ENCODE measurements around the gene EVI5. TPM values are rescaled to one million over a fixed set of nuclear protein-coding genes. Genes with fewer than 3 reads are reported as not detected.

Gene EVI5
- total RNA-seq (10 to 100 TPM; 16.7 to 34.6 (median 27.3) TPM), polyA plus RNA-seq (10 to 100 TPM in 1 of 2 donors, 1 to 10 TPM in 1; 3.5 to 14.3 TPM)
- long read RNA-seq, donor 1, partial matches to known transcripts = 0 of 7 reads
- long read RNA-seq, donor 1, other reads (novel, unspliced or antisense) = 7 of 7 reads
- long read RNA-seq, donor 2, partial matches to known transcripts = 10 of 25 reads
- long read RNA-seq, donor 2, other reads (novel, unspliced or antisense) = 15 of 25 reads
- long read RNA-seq, donor 3, partial matches to known transcripts = 5 of 11 reads
- long read RNA-seq, donor 3, other reads (novel, unspliced or antisense) = 6 of 11 reads

DNA sequence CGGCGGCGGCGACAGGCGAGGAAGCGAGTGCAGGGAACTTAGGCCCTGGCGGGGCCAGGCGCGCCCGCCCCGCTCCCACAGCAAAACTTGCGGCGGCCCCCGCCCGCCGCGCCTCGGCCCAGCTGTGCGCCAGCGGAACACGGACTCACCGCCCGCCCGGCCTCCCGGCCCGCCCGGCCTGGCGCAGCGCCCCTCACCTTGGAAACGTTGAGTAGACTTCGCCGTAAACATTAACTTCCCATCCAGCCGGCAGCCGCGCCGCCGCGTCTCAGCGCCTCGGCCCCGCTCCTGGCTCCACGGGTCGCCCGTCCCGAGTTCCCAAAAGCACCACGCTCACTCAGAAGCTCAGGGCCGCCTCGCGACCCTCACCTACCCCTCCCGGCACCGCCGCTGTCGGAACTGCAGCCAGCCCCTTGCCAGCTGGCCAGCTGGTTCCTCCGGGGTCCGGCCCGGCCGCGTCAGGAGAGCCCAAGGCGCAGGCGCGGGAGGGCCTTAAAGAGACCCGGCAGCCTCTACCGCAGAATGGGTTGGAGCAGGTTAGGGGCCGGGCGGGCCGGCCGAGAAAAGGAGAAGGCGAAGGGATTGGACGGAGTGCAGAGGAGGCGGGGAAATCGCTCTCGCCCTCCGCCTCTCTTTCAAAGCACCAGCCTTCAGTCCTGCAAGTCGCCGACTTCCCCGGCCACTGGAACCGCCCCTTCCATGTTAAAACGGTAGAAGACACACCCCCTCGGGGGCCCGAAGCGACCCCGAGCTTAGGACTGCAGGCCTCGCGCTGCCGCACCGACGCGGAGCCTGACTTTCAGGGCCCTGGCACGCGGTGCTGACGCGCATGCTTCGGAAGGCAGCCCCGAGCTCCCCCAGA lies at the start of gene EVI5:
TSS of gene EVI5 (minus strand) at position 470 of the 862 bp plus-strand sequence. CDS start 48,562 bp downstream, outside the sequence.
- DNase-seq (peak; percentile 94 to 97 (median 96)), ATAC-seq (peak; percentile 97 to 98 (median 97))
- no peaks in the 10 kb centered on the region for H3K9me3 ChIP-seq
- H3K4me1 ChIP-seq = peaks cover 0 to 39% (median 20%) of the 10 kb centered on the region in 12 donors
- peak within 1 kb of the TSS; percentile 94 to 99 (median 97) for H3K27ac ChIP-seq
- H3K36me3 ChIP-seq = no peaks in the 10 kb centered on the region
- intact Hi-C loops (cut with DNase I) = loop anchor here in 4 of 10 donors (2.0 to 5.0 kb wide), 5 partner anchors 20 to 48 kb away; partner anchors contain the start of gene RPL5 (in 3 of the 4)
- 0 to 1% (median 1%) methylated on average over 43 to 94 of the region's 94 CpGs for WGBS, 4 donors
- TF ChIP-seq, protein P1, sequence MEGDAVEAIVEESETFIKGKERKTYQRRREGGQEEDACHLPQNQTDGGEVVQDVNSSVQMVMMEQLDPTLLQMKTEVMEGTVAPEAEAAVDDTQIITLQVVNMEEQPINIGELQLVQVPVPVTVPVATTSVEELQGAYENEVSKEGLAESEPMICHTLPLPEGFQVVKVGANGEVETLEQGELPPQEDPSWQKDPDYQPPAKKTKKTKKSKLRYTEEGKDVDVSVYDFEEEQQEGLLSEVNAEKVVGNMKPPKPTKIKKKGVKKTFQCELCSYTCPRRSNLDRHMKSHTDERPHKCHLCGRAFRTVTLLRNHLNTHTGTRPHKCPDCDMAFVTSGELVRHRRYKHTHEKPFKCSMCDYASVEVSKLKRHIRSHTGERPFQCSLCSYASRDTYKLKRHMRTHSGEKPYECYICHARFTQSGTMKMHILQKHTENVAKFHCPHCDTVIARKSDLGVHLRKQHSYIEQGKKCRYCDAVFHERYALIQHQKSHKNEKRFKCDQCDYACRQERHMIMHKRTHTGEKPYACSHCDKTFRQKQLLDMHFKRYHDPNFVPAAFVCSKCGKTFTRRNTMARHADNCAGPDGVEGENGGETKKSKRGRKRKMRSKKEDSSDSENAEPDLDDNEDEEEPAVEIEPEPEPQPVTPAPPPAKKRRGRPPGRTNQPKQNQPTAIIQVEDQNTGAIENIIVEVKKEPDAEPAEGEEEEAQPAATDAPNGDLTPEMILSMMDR (IDR thresholded peaks at IDR 0.05) = peak in 4 of 12 donors; percentile 18 to 51 (median 30)
- TF ChIP-seq POLR2A (IDR thresholded peaks at IDR 0.05) = peak in 1 of 2 donors; percentile 73
- peak within 1 kb of the TSS; percentile 64 to 95 (median 81) for H3K4me3 ChIP-seq
- H3K27me3 ChIP-seq = peaks cover 0 to 3% (median 0%) of the 10 kb centered on the region in 9 donors

DNA sequence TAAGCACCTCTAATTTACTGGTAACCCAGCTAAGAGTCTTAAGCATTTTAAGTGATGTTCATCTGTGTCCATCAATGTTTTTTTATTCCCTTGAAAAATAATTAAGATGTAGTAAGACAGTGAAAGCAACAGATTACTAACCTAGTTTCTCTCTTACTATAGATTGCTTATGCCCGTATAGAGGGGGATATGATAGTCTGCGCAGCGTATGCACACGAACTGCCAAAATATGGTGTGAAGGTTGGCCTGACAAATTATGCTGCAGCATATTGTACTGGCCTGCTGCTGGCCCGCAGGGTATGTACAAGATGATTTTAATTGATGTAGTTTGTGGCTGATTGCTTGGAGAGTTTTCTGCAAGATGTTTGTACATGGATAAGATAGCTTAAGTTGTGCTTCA lies 49.7 kb upstream of the EVI5 start:
- ATAC-seq (no peak), DNase-seq (no peak)
- intact Hi-C loops (cut with DNase I) = loop anchor here in 5 of 10 donors (5.0 kb wide), 5 partner anchors 42 to 522 kb away; partner anchors contain the start of gene EVI5 (in 1 of the 5)
- peaks cover 7 to 66% (median 43%) of the 10 kb centered on the region in 12 donors for H3K4me1 ChIP-seq
- H3K36me3 ChIP-seq = peaks cover 0 to 64% (median 63%) of the 10 kb centered on the region in 9 donors
- H3K4me3 ChIP-seq = peak overlapping the region in 1 of 12 donors; percentile 77
- no peaks in the 10 kb centered on the region for H3K9me3 ChIP-seq
- 65 to 78% (median 70%) methylated on average over 5 of the region's 5 CpGs for WGBS, 4 donors
- no peak overlapping the region for H3K27ac ChIP-seq
- no peaks in the 10 kb centered on the region for H3K27me3 ChIP-seq
- TF ChIP-seq POLR2A (IDR thresholded peaks at IDR 0.05) = no peak
- TF ChIP-seq, protein P1 (IDR thresholded peaks at IDR 0.05) = no peak

DNA sequence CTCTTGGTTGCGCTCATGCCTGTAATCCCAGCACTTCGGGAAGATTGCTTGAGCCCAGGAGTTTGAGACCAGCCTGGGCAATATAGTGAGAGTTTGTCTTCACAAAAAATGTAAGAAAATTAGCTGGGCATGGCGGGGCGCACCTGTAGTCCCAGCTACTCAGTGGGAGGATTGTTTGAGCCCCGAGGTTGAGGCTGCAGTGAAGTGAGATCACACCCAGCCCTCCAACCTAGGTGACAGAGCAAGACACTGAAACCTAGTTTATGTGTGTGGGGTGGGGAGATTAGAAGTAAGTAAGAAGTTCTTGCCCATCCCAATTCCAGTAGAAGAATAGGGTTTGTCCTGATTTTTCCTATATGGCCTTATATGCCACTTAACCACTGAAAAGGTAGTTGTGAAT lies 48.9 kb upstream of the EVI5 start:
- DNase-seq (no peak), ATAC-seq (no peak)
- TF ChIP-seq, protein P1 (IDR thresholded peaks at IDR 0.05) = no peak
- no peak for TF ChIP-seq POLR2A (IDR thresholded peaks at IDR 0.05)
- Histone ChIP-seq H3K4me3 (peak overlapping the region in 9 of 12 donors; percentile 65 to 96 (median 73)), H3K9me3 (no peaks in the 10 kb centered on the region), H3K27ac (peak overlapping the region in 2 of 12 donors; percentile 94 to 95), H3K4me1 (peaks cover 7 to 61% (median 37%) of the 10 kb centered on the region in 12 donors), H3K27me3 (no peaks in the 10 kb centered on the region), H3K36me3 (peaks cover 0 to 56% (median 55%) of the 10 kb centered on the region in 9 donors)
- intact Hi-C loops (cut with DNase I) = loop anchor here in 6 of 10 donors (2.0 to 5.0 kb wide), 6 partner anchors 42 to 522 kb away; partner anchors contain the start of gene EVI5 (in 2 of the 6)
- 70 to 76% (median 71%) methylated on average over 5 of the region's 5 CpGs for WGBS, 4 donors
